HG02642 (cell line): ENCODE measurements around the gene NMNAT2.
"Not testable (repeated sequence)": the region's sequence is repeated elsewhere in the genome, so short reads cannot be mapped to it uniquely, and the experiment has no call there.

Source experiments
- ATAC-seq: cut with Tn5 transposase; IDR thresholded peaks from one replicate; pipeline ENCODE4 v1.9.1; 2021; ENCODE audit warnings: mild to moderate bottlenecking; ENCODE audit not compliant: unreplicated experiment, poor library complexity

NMNAT2 gene

GRCh38 chr1:183419399-183419798 lies 1.2 kb upstream of the NMNAT2 start:
- ATAC-seq = no peak

DNA sequence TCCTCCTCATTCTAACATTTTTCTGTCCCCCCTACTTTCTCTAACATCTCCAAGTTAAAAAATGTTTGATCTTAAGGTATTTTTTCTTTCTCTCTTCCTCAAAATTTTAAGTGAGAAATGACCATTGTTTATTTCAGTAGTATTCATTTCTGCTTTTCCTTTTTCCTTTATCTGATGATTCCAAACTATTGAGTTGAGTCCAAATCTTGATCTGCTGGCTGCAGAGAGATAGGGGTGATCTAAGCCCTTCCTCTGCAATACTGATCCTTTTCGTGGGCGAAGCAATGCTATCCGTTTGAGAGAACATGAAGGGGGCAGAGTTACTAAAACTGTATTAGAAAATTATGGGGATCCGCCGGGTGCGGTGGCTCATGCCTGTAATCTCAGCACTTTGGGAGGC lies 516 bp upstream of the NMNAT2 start:
- ATAC-seq = no peak

GRCh38 chr1:183416850-183417771 lies 1.1 kb downstream of the NMNAT2 start:
- ATAC-seq = no peak

- ATAC-seq = no peak
Observed at GRCh38 chr1:183414365-183414764, 3.8 kb downstream of the NMNAT2 start.

DNA sequence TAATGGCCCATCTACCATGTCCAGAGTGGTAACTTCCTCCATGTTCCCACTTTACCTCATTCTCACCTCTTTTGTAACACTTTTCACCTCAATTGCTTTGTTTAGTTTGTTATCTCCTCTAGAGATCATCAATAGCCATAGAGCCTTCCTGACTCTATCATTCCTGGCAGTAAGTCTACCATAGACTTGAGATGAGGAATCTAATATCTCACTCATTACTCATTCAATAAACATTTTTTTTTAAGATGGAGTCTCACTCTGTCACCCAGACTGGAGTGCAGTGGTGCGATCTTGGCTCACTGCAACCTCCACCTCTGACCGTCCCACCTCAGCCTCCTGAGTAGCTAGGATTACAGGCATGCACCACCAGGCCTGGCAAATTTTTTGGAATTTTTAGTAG lies 7.1 kb downstream of the NMNAT2 start:
- no peak for ATAC-seq

DNA sequence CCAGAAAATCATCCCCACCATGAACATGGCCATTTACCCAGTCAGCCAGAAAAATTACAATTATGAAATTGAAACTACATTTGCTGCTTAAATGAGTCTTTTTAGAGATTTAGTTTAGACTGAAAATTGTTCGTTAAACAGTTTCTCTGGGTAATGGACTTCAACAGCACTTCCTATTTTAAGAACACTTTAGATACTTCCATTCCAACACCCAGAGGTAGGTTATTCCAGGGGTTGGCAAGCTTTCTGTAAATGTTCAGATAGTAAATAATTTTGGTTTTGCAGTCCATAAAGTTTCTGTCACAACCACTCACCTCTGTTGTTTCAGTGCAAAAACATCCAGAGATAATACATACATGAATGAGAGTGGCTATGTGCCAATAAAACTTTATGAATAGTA lies 10.2 kb downstream of the NMNAT2 start:
- no peak for ATAC-seq

- no peak for ATAC-seq
Observed at GRCh38 chr1:183407474-183407873, 10.7 kb downstream of the NMNAT2 start.

GRCh38 chr1:183404476-183404875 lies 13.7 kb downstream of the NMNAT2 start:
- ATAC-seq = no peak

GRCh38 chr1:183403498-183403897 lies 14.7 kb downstream of the NMNAT2 start:
- ATAC-seq = no peak

GRCh38 chr1:183401565-183401964 lies 16.6 kb downstream of the NMNAT2 start:
- not testable (repeated sequence) for ATAC-seq

DNA sequence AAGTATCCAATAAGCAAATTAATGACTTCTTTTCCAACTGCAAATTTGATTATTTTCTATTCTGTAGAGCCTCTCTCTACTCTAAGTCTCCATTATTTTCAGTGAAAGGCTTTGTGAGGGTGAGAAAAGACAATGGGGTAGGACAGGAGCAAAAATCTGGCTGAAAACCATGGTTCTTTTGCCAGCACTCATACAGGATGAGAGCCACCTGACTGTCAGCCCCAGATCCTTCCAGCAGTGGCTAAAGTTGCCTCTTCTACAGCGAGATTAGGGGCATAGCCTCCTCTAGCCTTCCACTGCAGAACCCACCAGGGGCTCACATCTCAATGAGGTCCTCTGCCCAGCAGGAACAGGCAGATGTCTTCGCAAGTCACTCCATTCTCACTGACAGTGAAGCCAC lies 23.7 kb downstream of the NMNAT2 start:
- no peak for ATAC-seq

- ATAC-seq = no peak
Observed at GRCh38 chr1:183391863-183392262, 26.3 kb downstream of the NMNAT2 start.

GRCh38 chr1:183390561-183390960 lies 27.6 kb downstream of the NMNAT2 start:
- no peak for ATAC-seq

DNA sequence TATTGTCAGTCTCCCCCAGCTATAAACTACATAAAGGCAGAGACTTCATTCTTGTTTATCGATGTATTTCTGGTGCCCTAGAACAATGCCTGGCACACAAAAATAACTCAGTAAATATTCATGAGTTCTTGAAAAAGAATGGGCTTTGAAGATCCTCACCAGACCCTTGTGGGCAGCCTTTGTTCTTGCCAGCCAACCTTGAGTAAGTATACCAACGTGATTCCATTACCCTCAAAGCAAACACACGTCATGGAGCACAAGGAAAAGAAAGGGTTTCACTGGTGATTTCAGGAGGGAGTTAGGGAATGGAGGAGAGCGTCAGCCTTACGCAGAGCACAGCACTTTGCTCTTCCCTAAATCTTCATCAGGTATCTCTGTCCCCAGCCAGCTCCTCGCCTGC lies 29.4 kb downstream of the NMNAT2 start:
- ATAC-seq = no peak

DNA sequence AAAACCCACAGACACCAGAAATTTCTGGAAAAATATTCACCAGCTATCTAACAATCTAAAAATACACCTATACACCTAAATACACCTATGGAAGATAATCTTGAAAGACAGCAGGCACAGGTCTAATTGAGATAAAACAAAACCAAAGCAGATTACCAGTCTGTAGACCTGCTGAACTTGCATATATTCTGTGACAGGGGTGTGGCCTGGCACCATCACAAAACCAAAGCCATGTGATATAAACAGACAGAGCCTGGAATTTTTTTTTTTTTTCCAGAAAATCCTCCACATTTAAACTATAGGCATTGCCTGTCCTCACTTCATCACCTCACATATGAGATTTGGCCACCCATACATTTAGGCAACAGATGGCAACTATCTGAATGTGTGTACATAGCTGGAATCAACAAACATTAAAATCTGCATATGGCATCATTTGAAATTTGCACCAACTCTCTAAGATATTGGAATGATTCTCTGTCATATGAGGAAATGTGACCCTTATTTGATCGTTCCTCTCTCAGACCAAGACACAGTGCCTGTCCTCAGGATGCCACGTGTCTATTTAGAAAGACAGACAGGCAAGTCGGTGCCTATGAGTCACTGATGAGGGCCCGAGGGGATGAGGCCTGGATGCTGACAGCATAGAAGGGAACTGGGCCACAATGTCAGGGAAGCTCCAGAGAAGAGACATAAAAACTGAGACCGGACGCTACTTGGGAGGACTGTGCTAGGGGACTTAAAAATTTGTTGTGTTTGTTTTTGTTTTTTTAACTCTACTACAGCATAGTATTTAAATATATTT lies 32.6 kb downstream of the NMNAT2 start:
- ATAC-seq = no peak

DNA sequence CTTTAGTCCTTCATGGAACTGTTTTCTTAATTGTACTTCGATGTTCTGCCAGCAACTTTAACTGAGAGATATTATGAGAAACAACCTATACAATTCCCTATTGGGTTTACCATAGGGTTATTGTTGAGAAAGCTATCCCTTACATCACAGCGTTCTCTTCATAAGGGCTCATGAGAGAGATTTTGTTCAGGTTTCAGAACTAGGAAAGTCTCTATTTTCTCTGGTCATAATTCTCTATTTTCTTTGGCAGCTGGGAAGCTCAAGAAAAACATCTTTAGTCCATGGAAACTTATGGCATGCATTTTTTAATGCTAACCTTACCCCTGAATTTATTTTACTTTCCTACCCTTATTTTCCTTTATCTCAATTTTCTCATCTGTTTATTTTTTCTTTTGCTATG lies 38.2 kb downstream of the NMNAT2 start:
- ATAC-seq = no peak

DNA sequence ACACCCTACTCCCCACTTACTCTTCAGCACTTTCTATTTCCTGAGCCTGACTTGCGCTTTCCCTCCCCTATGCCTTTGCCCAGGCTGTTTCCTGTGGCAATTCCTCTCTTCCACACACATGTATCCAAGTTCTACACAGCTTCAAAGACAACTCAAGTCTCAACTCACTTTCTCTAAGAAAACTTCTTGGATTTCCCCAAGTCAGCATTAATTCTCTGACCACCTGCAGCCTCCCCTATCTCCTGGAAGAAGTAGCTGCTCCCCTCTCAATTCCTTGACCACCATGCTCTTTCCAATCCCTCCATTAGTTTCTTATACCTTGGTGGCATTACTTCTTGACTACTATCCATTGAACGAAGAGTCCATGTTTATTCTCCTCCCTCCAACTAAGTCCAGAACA lies 42.8 kb downstream of the NMNAT2 start:
- ATAC-seq = no peak

DNA sequence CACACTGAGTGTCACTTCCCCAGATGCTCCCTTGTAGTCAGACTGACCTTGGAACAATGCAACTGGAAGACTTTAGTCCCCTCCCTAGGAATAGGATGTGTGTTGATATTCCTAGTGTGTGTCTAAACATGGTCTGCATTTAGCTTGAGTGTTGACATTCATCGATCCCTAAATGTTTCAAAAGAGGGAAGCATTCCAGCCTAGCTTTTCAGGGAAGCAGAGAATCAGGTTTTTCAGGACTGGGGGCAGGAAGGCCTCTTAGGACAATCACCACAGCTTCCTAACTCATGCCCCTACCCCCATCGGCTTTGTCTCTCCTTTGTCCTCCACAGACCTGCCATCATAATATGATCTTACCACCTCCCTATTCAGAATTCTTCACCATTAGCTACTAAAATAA lies 43.4 kb downstream of the NMNAT2 start:
- ATAC-seq = no peak

GRCh38 chr1:183372586-183373230 lies 45.5 kb downstream of the NMNAT2 start:
- no peak for ATAC-seq

- no peak for ATAC-seq
Observed at GRCh38 chr1:183370399-183371058, 47.7 kb downstream of the NMNAT2 start.
